Mononuclear cell (primary cell): ENCODE measurements around the gene PIGS. TPM values are rescaled to one million over a fixed set of nuclear protein-coding genes. Genes with fewer than 3 reads are reported as not detected.

ENCODE experiments used
- H3K27me3 ChIP-seq: 2 replicates; pipeline ENCODE4 v1.6.0; 2011; ENCODE audit warnings: low read length, control low read depth; ENCODE audit not compliant: insufficient read depth
- H3K4me1 ChIP-seq: 2 replicates; pipeline ENCODE4 v1.5.1; 2011; ENCODE audit warnings: mild to moderate bottlenecking, low read length, control low read depth; ENCODE audit not compliant: insufficient read depth
- H3K4me3 ChIP-seq: 2 replicates; pipeline ENCODE4 v1.5.1; 2011; ENCODE audit warnings: mild to moderate bottlenecking, low read length, moderate library complexity
- H3K9me3 ChIP-seq: 2 replicates; pipeline ENCODE4 v1.5.1; 2011; ENCODE audit warnings: low read depth, mild to moderate bottlenecking, control low read depth, low read length
- total RNA-seq: library from RNA; depleted of rRNA; stranded (reverse); fragments of >200 nt; gene quantifications from one replicate; pipeline ENCODE4 v1.2.3, GENCODE V29; 2012

Gene PIGS
- total RNA-seq, 1 donor = 43.2 TPM

DNA sequence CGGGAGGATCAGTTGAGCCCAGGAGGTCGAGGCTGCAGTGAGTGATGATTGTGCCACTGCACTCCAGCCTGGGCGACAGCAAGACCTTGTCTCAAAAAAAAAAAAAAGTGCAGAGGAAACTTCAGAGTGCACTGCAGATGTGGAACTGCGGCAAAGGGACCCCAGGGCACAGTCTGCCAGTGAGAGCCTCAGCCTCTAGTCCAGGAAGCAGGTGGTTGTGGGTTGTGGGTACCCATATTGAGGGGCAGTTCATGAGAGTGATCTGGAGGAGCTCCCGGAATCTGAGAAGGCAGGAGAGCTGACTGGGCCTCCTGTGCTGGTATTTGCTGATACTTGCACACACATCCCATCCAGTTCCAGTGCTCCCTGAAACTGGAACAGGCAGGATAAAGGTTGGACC is 52.1 kb downstream of the PIGS start:
- Histone ChIP-seq H3K4me1 (no peaks in the 10 kb centered on the region), H3K9me3 (no peaks in the 10 kb centered on the region), H3K27me3 (no peaks in the 10 kb centered on the region), H3K4me3 (no peak overlapping the region)

- H3K9me3 ChIP-seq = no peaks in the 10 kb centered on the region
- H3K4me3 ChIP-seq = no peak overlapping the region
- no peaks in the 10 kb centered on the region for H3K27me3 ChIP-seq
- H3K4me1 ChIP-seq = no peaks in the 10 kb centered on the region
Observed at GRCh38 chr17:28518578-28518977, 52.7 kb downstream of the PIGS start.

DNA sequence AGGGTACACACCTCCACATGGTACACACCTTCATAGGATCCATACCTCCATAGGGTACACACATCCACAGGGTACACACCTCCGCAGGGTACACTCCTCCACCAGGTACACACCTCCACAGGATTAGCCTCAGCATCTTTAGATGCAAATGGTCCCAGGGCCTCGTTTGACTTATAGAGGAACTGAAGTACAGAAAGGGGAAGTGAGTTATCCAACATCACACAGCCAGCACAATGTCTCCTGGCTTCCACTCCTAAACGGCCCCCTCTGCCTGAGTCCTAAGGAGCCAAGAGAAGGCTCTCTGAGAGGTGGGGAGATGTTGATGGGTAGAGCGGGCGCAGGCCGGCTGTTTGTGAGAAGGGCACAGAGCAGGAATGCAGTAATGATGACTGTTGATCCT is 53.2 kb downstream of the PIGS start:
- H3K9me3 ChIP-seq = no peaks in the 10 kb centered on the region
- no peaks in the 10 kb centered on the region for H3K4me1 ChIP-seq
- H3K27me3 ChIP-seq = no peaks in the 10 kb centered on the region
- H3K4me3 ChIP-seq = no peak overlapping the region

GRCh38 chr17:28515518-28515917 is 55.8 kb downstream of the PIGS start:
- Histone ChIP-seq H3K9me3 (no peaks in the 10 kb centered on the region), H3K4me3 (no peak overlapping the region), H3K27me3 (no peaks in the 10 kb centered on the region), H3K4me1 (no peaks in the 10 kb centered on the region)

- no peaks in the 10 kb centered on the region for H3K9me3 ChIP-seq
- H3K27me3 ChIP-seq = no peaks in the 10 kb centered on the region
- peaks cover 2% of the 10 kb centered on the region for H3K4me1 ChIP-seq
- H3K4me3 ChIP-seq = no peak overlapping the region
Observed at GRCh38 chr17:28514561-28515002, 56.7 kb downstream of the PIGS start.

DNA sequence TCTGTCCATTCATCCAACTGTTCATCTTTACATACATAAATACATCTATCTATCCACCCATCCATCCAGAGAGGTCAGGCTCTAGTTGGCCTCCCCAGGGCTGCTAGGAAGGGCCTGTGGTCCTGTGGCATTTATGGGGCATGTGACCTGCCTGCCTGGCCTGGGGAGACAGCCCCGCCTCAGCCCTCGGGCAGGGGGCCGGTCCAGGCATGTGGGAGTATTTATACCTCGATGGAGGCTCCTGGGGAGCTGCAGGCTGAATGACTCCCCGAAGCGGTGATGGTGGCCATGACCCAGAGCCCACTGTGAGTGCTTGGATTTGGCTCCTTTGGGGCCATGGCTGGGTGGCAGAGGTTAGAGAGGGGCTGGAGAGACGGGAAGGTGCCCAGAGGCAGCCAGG is 57.8 kb downstream of the PIGS start:
- Histone ChIP-seq H3K4me1 (peaks cover 5% of the 10 kb centered on the region), H3K4me3 (no peak overlapping the region), H3K9me3 (no peaks in the 10 kb centered on the region), H3K27me3 (no peaks in the 10 kb centered on the region)

GRCh38 chr17:28511858-28512461 is 59.4 kb downstream of the PIGS start:
- peaks cover 5% of the 10 kb centered on the region for H3K4me1 ChIP-seq
- no peaks in the 10 kb centered on the region for H3K27me3 ChIP-seq
- no peak overlapping the region for H3K4me3 ChIP-seq
- H3K9me3 ChIP-seq = no peaks in the 10 kb centered on the region

DNA sequence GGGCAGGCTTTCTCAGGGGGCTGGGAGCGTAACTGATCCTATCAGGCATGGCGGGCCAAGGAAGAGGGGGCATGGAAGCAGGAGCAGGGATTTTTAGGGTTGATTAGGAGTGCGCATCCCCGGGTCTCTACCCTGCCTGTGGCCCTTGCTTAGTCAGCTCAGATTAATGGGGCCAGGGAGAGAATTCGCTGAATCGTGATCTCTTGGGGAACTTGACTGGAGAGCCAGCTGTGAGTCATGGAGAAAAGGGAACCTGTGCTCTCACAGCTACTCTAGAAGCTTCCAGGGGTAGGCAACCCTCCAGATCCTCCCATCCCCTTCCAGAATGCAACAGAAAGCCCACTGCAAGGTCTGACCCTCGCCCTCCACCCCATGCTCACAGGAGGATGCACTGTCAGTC is 61.5 kb downstream of the PIGS start:
- Histone ChIP-seq H3K27me3 (no peaks in the 10 kb centered on the region), H3K9me3 (no peaks in the 10 kb centered on the region), H3K4me1 (peaks cover 5% of the 10 kb centered on the region), H3K4me3 (no peak overlapping the region)

- Histone ChIP-seq H3K27me3 (no peaks in the 10 kb centered on the region), H3K9me3 (no peaks in the 10 kb centered on the region), H3K4me3 (no peak overlapping the region), H3K4me1 (peaks cover 5% of the 10 kb centered on the region)
Observed at GRCh38 chr17:28508211-28508724, 63.1 kb downstream of the PIGS start.

DNA sequence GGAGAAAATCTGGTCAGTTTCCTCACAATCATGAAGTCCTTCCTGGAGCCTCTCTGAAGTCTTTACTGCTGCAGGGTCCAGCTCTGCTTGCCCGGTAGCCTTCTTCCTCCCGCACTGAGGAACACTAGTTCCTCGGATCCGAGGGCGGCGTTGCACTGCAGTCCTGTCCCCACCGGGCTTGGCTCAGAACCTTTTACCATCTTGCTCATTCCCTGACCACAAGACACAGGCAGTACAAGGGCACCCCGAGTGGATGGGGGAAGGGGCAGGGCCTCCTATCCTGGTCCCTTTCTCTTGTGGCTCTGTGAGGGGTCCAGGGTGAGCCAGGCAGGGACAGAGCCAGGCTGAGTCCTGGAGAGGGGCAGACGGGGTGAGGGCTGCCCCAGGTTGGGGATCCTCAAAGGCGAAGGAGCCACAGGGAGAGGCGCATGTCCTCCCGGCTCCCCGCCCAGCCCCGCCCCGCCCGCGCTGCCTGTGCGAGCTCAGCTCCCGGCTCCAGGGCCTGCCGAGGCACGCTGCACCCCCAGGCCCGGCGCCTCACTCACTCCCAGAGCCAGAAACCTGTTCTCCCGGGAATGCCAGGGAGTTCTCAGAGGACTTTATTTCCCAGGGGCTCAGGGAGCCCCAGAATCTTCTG is 63.6 kb downstream of the PIGS start:
- peaks cover 5% of the 10 kb centered on the region for H3K4me1 ChIP-seq
- no peaks in the 10 kb centered on the region for H3K27me3 ChIP-seq
- H3K4me3 ChIP-seq = no peak overlapping the region
- H3K9me3 ChIP-seq = no peaks in the 10 kb centered on the region

DNA sequence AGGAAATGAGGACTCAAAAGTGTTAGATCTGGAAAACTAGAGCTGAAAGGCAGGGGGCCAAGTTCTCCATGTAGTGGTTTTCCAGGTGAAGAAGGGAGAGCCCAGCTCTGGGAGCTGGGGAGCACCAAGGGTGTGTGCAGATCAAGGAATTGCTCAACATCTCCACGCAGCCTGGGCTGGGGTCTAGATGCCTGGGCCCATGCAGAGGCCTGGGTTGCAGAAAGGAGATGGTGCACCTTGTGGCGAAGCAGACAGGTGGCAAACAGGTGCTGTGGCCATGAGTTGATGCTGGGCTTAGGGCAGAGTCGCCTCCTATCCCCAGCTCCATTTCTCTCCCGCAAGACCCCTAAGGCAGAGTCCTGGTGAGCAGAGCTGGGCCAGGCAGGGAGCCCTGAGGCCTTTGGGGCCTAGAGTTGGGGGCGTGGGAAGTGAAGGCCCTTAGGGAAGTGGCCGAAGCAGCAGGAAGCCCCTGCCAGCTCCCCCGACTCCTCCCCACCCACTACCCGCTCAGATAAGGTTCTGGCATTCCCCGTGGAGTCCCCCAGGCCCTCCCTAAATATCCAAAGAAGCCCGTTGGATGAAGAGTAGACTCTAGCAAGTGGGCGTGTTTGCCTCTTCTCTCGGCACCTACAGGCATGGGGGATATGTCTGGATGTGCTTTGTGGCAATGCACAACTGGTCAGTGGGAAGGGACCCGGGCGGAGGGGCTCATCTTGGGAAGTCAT is 64.4 kb downstream of the PIGS start:
- Histone ChIP-seq H3K4me3 (no peak overlapping the region), H3K4me1 (peaks cover 5% of the 10 kb centered on the region), H3K9me3 (no peaks in the 10 kb centered on the region), H3K27me3 (no peaks in the 10 kb centered on the region)

GRCh38 chr17:28505986-28506665 is 65.2 kb downstream of the PIGS start, which contains the start of gene FOXN1:
Gene FOXN1, plus strand, starts transcription at chr17:28506348. Its CDS starts 17,622 bp downstream, at chr17:28523970.
- Histone ChIP-seq H3K9me3 (no peaks in the 10 kb centered on the region), H3K4me1 (peaks cover 5% of the 10 kb centered on the region), H3K27me3 (no peaks in the 10 kb centered on the region)

DNA sequence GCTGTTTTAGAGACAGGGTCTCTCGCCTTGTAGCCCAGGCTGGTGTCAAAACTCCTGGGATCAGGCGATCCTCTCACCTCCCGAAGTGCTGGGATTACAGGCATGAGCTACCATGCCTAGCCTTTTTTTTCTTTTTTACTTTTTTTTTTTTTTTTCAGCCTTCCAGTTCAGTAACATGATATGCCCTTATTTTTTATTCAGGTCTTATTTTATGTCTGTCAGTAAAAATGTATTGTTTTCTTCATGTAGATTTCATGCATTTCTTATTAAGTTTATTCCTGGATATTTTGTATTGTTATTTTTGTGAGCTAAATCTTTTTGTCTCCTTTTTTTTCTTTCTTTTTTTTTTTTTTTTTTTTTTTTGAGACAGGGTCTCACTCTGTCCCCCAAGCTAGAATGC is 67.9 kb downstream of the PIGS start:
- H3K4me1 ChIP-seq = no peaks in the 10 kb centered on the region
- no peak overlapping the region for H3K4me3 ChIP-seq
- H3K9me3 ChIP-seq = no peaks in the 10 kb centered on the region
- H3K27me3 ChIP-seq = no peaks in the 10 kb centered on the region

More at GRCh38 chr17:28505986-28506665, 65.2 kb downstream of the PIGS start, which contains the start of gene FOXN1:
- no peak within 1 kb of the TSS for H3K4me3 ChIP-seq
